ENCODE measurements around the gene METTL16. TPM values are rescaled to one million over a fixed set of nuclear protein-coding genes. Genes with fewer than 3 reads are reported as not detected.

Gene METTL16
- total RNA-seq, 1 donor from 2014 or later, result 7.3 TPM

GRCh38 chr17:2416010-2416734 lies 95.5 kb downstream of the METTL16 start:
- peak; percentile 87 to 89 for DNase-seq (ENCODE audit: low read depth in 2 of 2)

DNA sequence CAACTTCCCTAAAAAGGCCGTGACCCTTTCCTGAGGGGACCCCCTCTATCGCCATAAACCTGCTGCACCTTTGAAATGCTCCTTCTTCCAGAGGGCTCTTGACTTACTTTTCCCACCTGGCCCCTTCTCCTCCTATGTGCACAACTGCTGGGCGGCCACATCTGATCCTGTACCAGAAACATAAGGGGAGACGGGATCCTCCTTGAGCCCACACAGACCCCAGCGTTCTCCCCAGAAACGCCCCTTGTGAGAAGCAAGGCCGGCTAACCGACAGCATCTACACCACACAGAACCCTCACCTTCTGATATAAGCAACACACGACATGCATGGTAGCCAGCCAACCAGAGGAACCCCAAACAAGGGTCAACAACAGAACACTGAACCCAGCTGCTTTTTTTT lies 96.6 kb downstream of the METTL16 start:
- DNase-seq (ENCODE audit: low read depth in 2 of 2), result no peak

DNA sequence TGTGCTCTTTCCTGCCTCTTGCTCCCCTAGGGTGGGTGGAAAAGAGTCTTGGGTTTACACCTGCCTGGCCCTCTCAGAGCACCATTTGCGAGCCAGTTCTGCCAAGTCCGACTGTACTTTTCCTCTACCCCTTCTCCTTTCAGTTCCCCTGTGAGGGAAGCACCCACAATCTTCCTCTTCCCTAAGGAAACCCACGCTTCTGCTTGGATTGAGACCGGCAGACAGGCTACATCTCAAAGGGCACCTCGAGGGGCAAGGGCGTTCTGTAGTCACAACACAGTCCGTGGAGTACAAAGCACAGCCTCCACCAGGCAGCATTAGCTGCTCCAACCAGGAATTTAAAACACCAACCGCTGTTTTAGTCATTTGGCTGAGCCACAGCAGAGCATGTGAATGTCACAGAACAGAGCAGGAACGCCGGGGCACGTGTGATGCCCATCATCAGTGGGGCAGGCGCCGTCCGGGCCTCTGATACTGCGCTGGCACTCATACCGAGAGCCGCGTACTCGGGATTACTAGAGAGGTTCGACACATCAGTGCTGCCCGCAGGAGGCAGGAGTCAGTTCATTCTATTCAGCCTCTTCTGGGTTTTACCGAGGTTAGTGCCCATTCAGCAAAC lies 97.1 kb downstream of the METTL16 start:
- DNase-seq (ENCODE audit: low read depth in 2 of 2), result no peak

GRCh38 chr17:2412561-2413021 lies 99.1 kb downstream of the METTL16 start:
- DNase-seq (ENCODE audit: low read depth in 2 of 2), result peak; percentile 43 to 45

DNA sequence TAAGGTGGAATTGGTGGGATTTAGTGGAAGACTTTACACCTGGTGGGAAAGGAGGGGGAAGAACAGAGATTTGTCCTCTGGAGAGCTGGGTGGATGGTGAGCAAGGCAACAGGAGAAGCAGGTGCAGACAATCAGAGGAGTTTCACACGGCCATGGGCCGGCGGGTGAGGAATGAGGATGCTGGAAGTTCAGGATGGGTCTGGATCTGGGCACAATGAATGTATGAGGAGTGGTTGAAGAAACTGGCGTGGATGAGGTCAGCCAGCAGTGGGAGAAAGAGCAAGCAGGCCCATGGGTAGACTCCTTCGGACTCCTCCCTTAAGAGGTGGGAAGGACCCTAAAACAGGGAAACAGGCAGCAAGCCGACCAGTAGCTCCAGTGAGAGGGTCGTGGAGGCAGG lies 100.7 kb downstream of the METTL16 start:
- DNase-seq (ENCODE audit: low read depth in 2 of 2), result no peak

DNA sequence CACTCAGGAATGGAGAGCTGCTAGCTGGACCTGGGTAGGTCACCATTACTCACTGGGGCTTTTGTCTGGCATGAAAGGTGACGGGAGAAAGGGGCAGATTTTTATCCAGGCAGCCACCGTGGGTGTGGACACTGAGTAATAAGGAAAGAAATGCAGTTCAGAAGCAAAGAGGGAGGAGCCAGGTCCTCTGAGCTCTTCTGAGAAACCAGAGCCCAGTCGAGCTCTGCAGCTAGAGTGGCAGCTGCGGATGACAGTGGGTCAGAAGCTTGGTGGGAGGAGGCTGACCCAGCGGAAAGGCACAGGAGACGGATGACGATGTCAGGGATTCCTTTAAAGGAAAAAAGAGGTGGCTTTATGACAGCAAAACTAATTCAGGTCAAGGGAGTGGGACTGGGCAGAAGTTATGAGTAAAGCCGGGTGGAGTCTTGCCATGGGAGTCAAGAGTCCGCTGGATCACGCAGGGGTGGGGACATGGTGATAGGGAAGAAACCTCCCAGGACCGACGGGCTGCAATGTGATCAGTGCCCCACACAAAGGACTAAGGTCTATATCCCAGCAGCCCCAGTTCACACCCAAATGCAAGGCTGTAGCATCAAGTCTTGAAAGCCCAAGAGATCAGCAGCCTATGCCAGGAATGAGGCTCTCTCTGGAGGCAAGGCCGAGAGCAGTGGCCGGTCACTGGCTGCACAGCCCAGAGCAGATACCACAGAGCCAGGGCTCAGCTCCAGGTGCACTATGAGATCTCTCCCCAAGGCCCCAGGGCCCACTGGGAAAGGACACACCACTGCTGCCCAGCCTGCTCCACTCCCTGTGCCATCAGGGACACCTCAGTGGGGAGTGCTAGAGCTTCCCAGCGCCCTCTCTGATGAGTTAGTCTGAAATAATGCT lies 104.5 kb downstream of the METTL16 start:
- peak in 1 of 2 donors; percentile 92 for DNase-seq (ENCODE audit: low read depth in 2 of 2)

- no peak for DNase-seq (ENCODE audit: low read depth in 2 of 2)
Observed at GRCh38 chr17:2406271-2406902, 105.3 kb downstream of the METTL16 start.

DNA sequence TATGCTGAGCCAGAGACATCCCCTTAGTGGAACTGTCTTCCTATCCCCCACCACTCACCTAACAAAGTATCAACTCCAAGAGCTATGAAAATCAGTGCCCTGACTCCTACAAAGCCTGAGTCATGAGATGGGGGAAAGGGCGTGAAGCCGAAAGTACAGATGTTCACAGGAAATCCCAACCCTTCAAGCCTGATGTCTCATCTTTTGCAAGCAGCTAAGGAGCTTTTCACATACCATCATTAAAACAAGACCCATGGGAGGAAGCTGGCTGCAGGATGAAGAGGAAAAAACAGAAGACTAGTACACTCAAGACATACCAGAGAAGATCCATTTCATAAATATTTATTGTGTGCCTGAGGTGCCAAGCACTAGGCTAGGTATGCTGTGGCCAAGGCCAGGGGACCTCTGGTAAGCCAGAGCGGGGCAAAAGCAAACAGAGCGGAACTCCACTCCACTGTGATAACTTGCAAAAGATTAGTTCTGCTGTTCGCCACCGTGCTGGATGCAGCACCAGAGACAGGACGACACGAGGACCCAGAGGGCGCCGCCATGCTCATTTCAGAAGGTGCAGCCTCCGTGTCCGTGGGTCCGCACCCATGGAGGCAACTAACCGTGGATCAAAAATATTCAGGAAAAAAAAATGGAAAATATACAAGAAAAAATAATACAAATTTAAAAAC lies 106.3 kb downstream of the METTL16 start:
- peak in 1 of 2 donors; percentile 88 for DNase-seq (ENCODE audit: low read depth in 2 of 2)

DNA sequence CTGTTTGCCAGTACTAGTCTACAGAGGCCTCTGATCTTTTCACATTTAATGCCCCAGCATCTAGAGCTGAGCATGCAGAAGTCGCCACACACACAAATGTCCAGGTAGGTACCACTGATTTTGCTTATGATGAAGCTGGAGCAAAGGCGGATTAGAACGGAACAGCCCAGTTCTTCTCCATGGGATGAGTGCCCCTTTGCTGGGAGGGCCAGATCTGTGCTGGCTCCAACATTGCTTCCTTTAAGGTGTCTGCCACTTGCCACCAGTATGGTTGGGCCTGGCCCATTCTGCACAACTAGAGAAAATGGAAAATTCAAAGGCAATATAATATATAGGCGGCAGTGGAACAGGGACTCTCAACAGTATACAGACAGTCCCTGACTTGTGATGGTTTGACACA lies 108.6 kb downstream of the METTL16 start:
- no peak for DNase-seq (ENCODE audit: low read depth in 2 of 2)

GRCh38 chr17:2402544-2402943 lies 109.1 kb downstream of the METTL16 start:
- no peak for DNase-seq (ENCODE audit: low read depth in 2 of 2)

- DNase-seq (ENCODE audit: low read depth in 2 of 2), result peak; percentile 100
Observed at GRCh38 chr17:2401426-2402221, 110.1 kb downstream of the METTL16 start.

DNA sequence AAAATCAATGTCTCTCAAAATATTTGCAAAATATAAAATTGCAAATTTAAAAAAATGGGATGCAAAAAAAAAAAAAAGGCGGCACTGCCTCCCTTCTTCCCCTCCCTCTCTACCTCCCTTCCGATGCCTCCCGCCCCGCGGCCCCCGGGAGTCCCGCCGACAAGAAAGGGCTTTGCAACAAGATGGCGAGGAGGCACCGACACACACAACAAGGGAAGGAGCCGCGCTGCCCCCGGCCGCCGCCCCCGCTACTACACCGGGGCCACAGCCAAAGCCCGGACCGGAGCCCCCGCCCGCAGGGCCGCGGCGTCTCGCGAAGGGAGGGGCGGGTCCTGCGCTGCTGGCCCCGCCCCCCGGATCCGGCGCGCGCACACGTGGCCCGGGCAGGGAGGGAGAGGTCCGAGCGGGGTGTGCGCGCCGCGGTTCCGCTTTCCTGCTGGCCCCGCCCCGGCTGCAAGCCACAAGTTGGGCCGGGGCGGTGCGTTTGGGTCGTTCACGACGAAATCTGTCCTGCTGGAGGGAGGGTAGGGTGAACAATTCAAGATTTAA lies 110.7 kb downstream of the METTL16 start, which contains the start of gene MNT:
Gene MNT (minus strand): TSS at position 184 of the 549 bp plus-strand sequence. CDS start 348 bp downstream, outside the sequence.
- peak; percentile 97 to 98 for DNase-seq (ENCODE audit: low read depth in 2 of 2)

GRCh38 chr17:2400474-2400866 lies 111.2 kb downstream of the METTL16 start:
- peak; percentile 61 to 70 for DNase-seq (ENCODE audit: low read depth in 2 of 2)

DNA sequence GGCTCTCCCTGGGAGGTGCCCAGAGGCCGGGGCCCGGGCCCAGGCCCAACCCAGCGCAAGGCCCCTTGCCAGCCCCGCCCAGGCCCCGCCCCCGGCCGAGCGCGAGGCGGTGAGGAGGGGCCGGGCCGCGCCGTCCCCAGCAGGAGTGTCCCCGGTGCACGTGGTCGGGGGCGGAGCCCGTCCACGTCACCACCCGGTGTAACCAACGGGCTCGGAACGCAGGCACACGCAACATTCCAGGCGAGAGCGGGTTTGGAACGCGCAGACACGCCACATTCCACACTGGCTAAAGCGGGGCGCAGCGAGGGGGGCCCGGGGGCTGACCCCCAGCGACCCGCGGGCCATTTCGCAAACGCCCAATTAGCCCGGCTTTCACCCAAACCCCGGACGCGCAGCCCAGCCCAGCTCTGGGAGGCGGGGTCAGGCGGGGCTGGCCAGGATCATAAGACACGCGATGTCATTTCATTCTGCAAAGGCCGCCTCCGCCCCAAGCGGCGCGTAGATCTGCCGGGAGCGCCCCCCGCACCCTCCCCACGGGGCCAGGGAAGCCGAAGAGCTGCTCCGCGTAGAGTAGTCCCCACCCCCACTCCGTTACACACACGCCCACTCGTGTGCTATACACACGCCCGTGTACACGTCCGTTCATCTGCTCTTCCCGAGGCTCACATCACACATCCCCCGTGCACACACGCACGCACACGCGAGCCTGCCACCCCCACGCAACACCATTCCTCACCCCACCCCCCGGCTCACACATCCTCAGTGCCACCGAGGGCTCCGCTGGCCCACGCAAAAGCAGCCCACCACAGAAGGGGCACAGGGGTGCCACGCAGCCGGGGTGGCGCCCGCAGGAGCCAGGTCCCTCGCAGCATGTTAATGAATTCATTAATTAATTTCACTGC lies 111.9 kb downstream of the METTL16 start:
- peak; percentile 97 to 98 for DNase-seq (ENCODE audit: low read depth in 2 of 2)

GRCh38 chr17:2398655-2399571 lies 112.8 kb downstream of the METTL16 start:
- DNase-seq (ENCODE audit: low read depth in 2 of 2), result peak; percentile 85 to 93

GRCh38 chr17:2398182-2398581 lies 113.5 kb downstream of the METTL16 start:
- DNase-seq (ENCODE audit: low read depth in 2 of 2), result no peak
